GM12864 (cell line): ENCODE results near the gene BDH2.

ENCODE experiments used
- DNase-seq: peaks from one replicate; pipeline ENCODE4 v3.0.0-alpha.2; 2011; ENCODE audit warnings: low read depth
- H3K4me3 ChIP-seq: 2 replicates; pipeline ENCODE4 v1.5.1; 2011; ENCODE audit warnings: mild to moderate bottlenecking, low read depth, low read length, control low read depth
- CTCF ChIP-seq: IDR thresholded peaks from 2 replicates; pipeline ENCODE4 v1.5.1; 2011; ENCODE audit warnings: low read depth, mild to moderate bottlenecking, moderate library complexity, low read length, control low read depth, inconsistent platforms; ENCODE audit errors: missing control alignments

BDH2 gene

GRCh38 chr4:103052145-103052544 is 47.5 kb downstream of the BDH2 start:
- H3K4me3 ChIP-seq = no peak overlapping the region
- no peak for DNase-seq
- no peak for TF ChIP-seq CTCF

GRCh38 chr4:103050736-103051436 is 48.7 kb downstream of the BDH2 start:
- no peak for DNase-seq
- H3K4me3 ChIP-seq = no peak overlapping the region
- TF ChIP-seq CTCF = no peak

- no peak overlapping the region for H3K4me3 ChIP-seq
- peak; percentile 13 for DNase-seq
- TF ChIP-seq CTCF = peak; percentile 80
Measured at GRCh38 chr4:103046416-103047290, 53.0 kb downstream of the BDH2 start.

GRCh38 chr4:103044183-103044582 is 55.5 kb downstream of the BDH2 start:
- DNase-seq = no peak
- H3K4me3 ChIP-seq = no peak overlapping the region

GRCh38 chr4:103036169-103036568 is 63.5 kb downstream of the BDH2 start:
- no peak for DNase-seq
- H3K4me3 ChIP-seq = no peak overlapping the region
- TF ChIP-seq CTCF = no peak

More at GRCh38 chr4:103044183-103044582, 55.5 kb downstream of the BDH2 start:
- TF ChIP-seq CTCF = no peak

- DNase-seq = no peak
- peak; percentile 68 for TF ChIP-seq CTCF
- H3K4me3 ChIP-seq = no peak overlapping the region
Measured at GRCh38 chr4:103032574-103032973, 67.1 kb downstream of the BDH2 start.
